ENCODE data around the gene ITPA.

The ITPA gene

GRCh38 chr20:3246682-3247081 is 37.4 kb downstream of the ITPA start:
- no peak for DNase-seq (ENCODE audit: low spot score)

- DNase-seq (ENCODE audit: low spot score): no peak
Measured at GRCh38 chr20:3247638-3248037, 38.3 kb downstream of the ITPA start.

- DNase-seq (ENCODE audit: low spot score): no peak
Measured at GRCh38 chr20:3248167-3248992, 39.1 kb downstream of the ITPA start.

DNA sequence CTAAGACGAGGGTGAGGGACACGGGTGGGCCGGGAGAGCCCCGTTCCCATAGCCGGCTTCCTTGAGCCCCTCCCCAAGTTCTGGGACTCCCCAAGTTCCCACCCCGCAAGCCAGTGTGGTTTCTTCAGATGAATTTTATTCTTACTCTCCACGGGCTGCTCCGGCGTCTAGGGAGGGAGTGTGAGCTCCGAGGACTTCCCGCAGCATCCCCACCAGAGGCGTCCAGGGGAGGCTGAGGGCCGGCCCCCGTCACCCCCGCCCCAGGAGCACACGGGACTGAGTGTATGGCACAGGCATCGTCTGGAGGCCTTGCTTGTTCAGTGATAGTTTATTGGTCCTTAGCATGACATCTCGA is 39.7 kb downstream of the ITPA start:
- DNase-seq (ENCODE audit: low spot score): no peak

GRCh38 chr20:3250091-3250504 is 40.8 kb downstream of the ITPA start:
- no peak for DNase-seq (ENCODE audit: low spot score)

GRCh38 chr20:3251806-3252205 is 42.5 kb downstream of the ITPA start:
- DNase-seq (ENCODE audit: low spot score): peak; percentile 37

DNA sequence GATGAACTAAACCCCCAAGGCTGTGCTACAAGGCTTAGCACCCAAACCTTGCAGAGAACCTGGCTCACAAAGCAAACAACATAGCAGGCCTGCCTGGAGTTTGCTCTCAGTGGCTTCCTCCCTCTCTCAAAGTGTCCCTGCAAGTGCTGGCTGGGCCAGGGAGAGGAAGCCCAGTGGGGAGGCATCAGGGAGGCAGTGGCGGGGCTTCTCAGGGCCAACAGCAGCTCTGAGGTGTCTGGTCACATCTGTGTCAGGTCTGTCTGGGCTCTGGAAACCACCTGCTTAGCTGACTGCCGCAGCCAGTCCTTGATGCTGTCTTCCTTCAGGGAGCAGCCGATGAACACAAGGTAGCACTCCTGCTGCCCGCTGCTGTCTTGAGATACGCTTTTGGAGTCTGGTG is 46.4 kb downstream of the ITPA start:
- DNase-seq (ENCODE audit: low spot score): no peak

DNA sequence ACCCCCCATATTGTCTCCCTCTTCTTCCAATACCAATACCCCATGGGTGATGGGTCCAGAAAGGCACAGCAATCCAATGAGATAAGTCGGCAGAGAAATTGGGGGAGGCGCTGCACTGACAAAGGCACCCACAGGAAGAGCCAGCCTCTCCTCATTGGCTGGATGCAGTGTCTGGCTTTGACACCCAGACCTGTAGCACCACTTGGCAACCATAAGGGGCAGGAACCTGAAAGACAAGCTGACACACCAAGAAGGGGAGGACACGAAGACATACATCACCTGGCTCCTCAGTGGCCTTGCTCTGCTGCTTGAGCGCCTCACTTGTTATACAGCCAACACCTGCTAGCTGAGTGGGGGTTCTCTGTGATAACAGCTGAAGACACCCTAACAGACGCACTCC is 49.1 kb downstream of the ITPA start:
- no peak for DNase-seq (ENCODE audit: low spot score)

DNA sequence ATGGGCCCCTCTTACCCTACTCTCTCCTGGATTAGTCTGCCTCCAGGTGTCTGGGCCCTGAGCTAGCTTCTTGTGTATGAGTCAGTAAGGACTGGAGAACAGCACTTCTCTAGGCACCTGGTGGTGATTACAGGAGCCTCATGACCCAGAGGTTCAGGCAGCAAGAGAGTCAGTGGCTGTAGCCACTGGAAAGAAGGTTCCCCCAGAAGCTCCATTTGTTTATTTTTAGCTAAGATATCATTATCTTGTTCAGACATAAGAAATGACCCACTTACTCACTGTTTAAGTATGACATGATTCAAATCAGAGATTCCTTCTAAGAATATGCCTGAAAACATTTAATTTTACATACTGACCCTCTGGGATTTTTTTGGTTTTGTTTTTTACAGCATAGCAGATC is 53.3 kb downstream of the ITPA start:
- no peak for DNase-seq (ENCODE audit: low spot score)

GRCh38 chr20:3270051-3270450 is 60.8 kb downstream of the ITPA start:
- DNase-seq (ENCODE audit: low spot score): no peak

- no peak for DNase-seq (ENCODE audit: low spot score)
Measured at GRCh38 chr20:3273371-3273770, 64.1 kb downstream of the ITPA start.
